ENCODE data around the gene CDH4.

DNA sequence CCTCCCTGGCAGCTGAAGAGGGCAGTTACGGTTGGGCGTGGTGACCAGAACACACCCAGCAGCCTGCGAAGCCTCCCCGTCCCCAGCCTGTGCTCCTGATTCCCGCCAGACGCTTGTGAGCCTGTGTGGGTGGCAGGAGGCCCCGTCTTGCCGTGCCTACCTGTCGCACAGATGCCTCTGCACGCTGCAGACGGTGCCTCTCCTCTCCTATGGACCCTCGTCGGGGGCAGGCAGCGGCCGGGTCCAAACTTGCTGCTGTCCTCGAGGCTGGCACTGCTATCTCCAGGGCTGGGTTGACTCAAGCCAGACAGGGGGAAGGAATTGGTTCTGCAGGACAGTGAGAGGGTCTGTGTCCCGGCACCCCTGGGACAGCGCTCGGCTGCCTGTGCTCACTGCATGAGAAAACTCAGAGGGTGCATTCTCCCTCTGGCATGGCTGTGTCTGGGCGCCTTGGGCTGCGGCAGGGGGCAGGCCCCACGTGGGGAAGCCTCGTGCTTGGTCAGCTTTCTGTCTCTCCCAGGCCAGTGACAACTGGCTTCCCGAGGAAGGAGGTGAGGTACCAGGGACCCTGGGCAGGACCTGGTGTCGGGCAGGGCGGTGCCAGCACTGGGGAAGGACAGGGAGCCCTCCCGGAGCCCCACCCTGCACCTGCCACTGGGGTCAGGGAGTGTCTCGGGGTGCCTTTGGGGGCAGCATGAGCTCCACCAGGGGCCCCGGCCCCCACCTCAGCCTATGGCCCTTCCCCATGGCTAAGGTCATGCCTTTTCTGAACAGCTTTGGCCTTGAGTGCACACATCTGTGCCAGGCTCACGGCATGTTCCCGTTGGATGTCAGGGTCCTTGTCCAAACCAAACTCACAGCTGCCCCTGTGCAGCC, 686.1 kb downstream of the CDH4 start:
- TF ChIP-seq, protein P1, sequence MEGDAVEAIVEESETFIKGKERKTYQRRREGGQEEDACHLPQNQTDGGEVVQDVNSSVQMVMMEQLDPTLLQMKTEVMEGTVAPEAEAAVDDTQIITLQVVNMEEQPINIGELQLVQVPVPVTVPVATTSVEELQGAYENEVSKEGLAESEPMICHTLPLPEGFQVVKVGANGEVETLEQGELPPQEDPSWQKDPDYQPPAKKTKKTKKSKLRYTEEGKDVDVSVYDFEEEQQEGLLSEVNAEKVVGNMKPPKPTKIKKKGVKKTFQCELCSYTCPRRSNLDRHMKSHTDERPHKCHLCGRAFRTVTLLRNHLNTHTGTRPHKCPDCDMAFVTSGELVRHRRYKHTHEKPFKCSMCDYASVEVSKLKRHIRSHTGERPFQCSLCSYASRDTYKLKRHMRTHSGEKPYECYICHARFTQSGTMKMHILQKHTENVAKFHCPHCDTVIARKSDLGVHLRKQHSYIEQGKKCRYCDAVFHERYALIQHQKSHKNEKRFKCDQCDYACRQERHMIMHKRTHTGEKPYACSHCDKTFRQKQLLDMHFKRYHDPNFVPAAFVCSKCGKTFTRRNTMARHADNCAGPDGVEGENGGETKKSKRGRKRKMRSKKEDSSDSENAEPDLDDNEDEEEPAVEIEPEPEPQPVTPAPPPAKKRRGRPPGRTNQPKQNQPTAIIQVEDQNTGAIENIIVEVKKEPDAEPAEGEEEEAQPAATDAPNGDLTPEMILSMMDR (IDR thresholded peaks at IDR 0.05), result no peak
- TF ChIP-seq POLR2A (IDR thresholded peaks at IDR 0.05), result no peak
